ENCODE data around the gene IKZF2. TPM values are rescaled to one million over a fixed set of nuclear protein-coding genes. Genes with fewer than 3 reads are reported as not detected.

IKZF2 gene
- total and polyA plus RNA-seq, 4 donors = 0.35 to 4.7 (median 2.5) TPM

DNA sequence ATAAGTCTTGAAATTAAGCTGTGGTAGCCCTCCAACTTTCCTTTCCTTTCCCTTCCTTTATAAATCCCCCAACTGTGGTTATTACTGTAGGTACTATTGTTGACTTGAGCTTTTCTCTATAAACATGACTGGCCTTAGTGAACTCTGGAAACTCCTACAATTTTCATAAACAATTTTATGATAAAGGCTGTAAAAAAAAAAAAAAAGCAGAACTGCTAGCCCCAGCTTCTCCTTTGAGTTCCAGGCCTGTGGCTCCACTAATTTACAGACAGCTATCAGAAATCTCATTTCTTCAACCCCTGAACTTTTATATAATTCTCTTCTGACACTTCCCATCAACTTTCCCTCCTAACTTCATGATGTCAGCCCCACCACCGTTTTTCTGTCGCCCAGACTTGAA, 174.3 kb downstream of the IKZF2 start:
- Histone ChIP-seq H3K9ac (ENCODE audit: low read depth in 1 of 2, low read length in 2 of 2) (no peak overlapping the region), H3K27ac (ENCODE audit: low read depth in 1 of 2, low read length in 2 of 2) (no peak overlapping the region), H3K36me3 (ENCODE audit: control insufficient read depth in 4 of 4, insufficient read depth in 3 of 4, low read depth in 1 of 4, low read length in 3 of 4) (no peaks in the 10 kb centered on the region), H3K27me3 (ENCODE audit: control insufficient read depth in 4 of 4, insufficient read depth in 4 of 4, low read length in 3 of 4) (no peaks in the 10 kb centered on the region), H3K4me1 (ENCODE audit: control insufficient read depth in 4 of 4, insufficient read depth in 4 of 4, low read length in 3 of 4) (no peaks in the 10 kb centered on the region), H3K9me3 (ENCODE audit: control insufficient read depth in 4 of 4, low read length in 3 of 4) (no peaks in the 10 kb centered on the region), H3K4me3 (ENCODE audit: low read depth in 1 of 3, low read length in 3 of 3) (no peak overlapping the region)
- WGBS = 82% methylated on average over 2 of the region's 2 CpGs
- DNase-seq (ENCODE audit: low spot score) = no peak
- TF ChIP-seq, protein P1, sequence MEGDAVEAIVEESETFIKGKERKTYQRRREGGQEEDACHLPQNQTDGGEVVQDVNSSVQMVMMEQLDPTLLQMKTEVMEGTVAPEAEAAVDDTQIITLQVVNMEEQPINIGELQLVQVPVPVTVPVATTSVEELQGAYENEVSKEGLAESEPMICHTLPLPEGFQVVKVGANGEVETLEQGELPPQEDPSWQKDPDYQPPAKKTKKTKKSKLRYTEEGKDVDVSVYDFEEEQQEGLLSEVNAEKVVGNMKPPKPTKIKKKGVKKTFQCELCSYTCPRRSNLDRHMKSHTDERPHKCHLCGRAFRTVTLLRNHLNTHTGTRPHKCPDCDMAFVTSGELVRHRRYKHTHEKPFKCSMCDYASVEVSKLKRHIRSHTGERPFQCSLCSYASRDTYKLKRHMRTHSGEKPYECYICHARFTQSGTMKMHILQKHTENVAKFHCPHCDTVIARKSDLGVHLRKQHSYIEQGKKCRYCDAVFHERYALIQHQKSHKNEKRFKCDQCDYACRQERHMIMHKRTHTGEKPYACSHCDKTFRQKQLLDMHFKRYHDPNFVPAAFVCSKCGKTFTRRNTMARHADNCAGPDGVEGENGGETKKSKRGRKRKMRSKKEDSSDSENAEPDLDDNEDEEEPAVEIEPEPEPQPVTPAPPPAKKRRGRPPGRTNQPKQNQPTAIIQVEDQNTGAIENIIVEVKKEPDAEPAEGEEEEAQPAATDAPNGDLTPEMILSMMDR (IDR thresholded peaks at IDR 0.05; ENCODE audit: low read depth, low read length, missing input control) = no peak
- TF ChIP-seq HNF4G (IDR thresholded peaks at IDR 0.05) (no peak), FOXA2 (IDR thresholded peaks at IDR 0.05) (no peak), TAF1 (conservative IDR thresholded peaks at IDR 0.05) (no peak), FOXA1 (IDR thresholded peaks at IDR 0.05) (no peak), RXRA (IDR thresholded peaks at IDR 0.05) (no peak), HNF4A (conservative IDR thresholded peaks at IDR 0.05) (no peak), NR2F2 (IDR thresholded peaks at IDR 0.05) (no peak), JUND (IDR thresholded peaks at IDR 0.05) (no peak), GABPA (IDR thresholded peaks at IDR 0.05 in 1 of 2, conservative IDR thresholded peaks at IDR 0.05 in 1 of 2) (no peak), EGR1 (IDR thresholded peaks at IDR 0.05; ENCODE audit: low read depth in 2 of 2) (no peak), SP1 (IDR thresholded peaks at IDR 0.05) (no peak), RAD21 (IDR thresholded peaks at IDR 0.05) (no peak), YY1 (IDR thresholded peaks at IDR 0.05) (no peak)
- TF ChIP-seq, protein P2, sequence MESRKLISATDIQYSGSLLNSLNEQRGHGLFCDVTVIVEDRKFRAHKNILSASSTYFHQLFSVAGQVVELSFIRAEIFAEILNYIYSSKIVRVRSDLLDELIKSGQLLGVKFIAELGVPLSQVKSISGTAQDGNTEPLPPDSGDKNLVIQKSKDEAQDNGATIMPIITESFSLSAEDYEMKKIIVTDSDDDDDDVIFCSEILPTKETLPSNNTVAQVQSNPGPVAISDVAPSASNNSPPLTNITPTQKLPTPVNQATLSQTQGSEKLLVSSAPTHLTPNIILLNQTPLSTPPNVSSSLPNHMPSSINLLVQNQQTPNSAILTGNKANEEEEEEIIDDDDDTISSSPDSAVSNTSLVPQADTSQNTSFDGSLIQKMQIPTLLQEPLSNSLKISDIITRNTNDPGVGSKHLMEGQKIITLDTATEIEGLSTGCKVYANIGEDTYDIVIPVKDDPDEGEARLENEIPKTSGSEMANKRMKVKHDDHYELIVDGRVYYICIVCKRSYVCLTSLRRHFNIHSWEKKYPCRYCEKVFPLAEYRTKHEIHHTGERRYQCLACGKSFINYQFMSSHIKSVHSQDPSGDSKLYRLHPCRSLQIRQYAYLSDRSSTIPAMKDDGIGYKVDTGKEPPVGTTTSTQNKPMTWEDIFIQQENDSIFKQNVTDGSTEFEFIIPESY (IDR thresholded peaks at IDR 0.05) = no peak
- TF ChIP-seq, protein P3, sequence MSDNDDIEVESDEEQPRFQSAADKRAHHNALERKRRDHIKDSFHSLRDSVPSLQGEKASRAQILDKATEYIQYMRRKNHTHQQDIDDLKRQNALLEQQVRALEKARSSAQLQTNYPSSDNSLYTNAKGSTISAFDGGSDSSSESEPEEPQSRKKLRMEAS (IDR thresholded peaks at IDR 0.05) = no peak
- TF ChIP-seq, protein P4, sequence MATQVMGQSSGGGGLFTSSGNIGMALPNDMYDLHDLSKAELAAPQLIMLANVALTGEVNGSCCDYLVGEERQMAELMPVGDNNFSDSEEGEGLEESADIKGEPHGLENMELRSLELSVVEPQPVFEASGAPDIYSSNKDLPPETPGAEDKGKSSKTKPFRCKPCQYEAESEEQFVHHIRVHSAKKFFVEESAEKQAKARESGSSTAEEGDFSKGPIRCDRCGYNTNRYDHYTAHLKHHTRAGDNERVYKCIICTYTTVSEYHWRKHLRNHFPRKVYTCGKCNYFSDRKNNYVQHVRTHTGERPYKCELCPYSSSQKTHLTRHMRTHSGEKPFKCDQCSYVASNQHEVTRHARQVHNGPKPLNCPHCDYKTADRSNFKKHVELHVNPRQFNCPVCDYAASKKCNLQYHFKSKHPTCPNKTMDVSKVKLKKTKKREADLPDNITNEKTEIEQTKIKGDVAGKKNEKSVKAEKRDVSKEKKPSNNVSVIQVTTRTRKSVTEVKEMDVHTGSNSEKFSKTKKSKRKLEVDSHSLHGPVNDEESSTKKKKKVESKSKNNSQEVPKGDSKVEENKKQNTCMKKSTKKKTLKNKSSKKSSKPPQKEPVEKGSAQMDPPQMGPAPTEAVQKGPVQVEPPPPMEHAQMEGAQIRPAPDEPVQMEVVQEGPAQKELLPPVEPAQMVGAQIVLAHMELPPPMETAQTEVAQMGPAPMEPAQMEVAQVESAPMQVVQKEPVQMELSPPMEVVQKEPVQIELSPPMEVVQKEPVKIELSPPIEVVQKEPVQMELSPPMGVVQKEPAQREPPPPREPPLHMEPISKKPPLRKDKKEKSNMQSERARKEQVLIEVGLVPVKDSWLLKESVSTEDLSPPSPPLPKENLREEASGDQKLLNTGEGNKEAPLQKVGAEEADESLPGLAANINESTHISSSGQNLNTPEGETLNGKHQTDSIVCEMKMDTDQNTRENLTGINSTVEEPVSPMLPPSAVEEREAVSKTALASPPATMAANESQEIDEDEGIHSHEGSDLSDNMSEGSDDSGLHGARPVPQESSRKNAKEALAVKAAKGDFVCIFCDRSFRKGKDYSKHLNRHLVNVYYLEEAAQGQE (IDR thresholded peaks at IDR 0.05) = no peak
- TF ChIP-seq, protein P5, sequence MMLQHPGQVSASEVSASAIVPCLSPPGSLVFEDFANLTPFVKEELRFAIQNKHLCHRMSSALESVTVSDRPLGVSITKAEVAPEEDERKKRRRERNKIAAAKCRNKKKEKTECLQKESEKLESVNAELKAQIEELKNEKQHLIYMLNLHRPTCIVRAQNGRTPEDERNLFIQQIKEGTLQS (IDR thresholded peaks at IDR 0.05) = no peak
